Posterior cingulate gyrus (tissue), 11 donors: ENCODE data around the gene GOLM1.
"Not testable (repeated sequence)": the region's sequence is repeated elsewhere in the genome, so short reads cannot be mapped to it uniquely, and the experiment has no call there.

Experiments used
- DNase-seq, 10 donors: peaks; one replicate each; pipeline versions ENCODE4 v3.0.0 to v3.0.0-alpha.2; 2020 to 2021; ENCODE audit warnings: mixed read lengths in 3 of 10
- intact Hi-C: fragments of 100-400 bp; cut with DNase I; formaldehyde crosslinking; loops from one replicate; pipeline ENCODE4 v1.15.1; 2023

Gene GOLM1

GRCh38 chr9:86048018-86048742 is 51.2 kb downstream of the GOLM1 start:
- intact Hi-C loops, DNase-seq: not testable (repeated sequence)

GRCh38 chr9:86047361-86047760 is 52.0 kb downstream of the GOLM1 start:
- intact Hi-C loops: no loop called here
- DNase-seq: no peak

- intact Hi-C loops: no loop called here
- no peak for DNase-seq
Measured at GRCh38 chr9:86046930-86047341, 52.4 kb downstream of the GOLM1 start.

GRCh38 chr9:86046071-86046636 is 53.2 kb downstream of the GOLM1 start:
- DNase-seq: no peak
- intact Hi-C loops: no loop called here

- intact Hi-C loops: no loop called here
Measured at GRCh38 chr9:86045654-86046053, 53.7 kb downstream of the GOLM1 start.

GRCh38 chr9:86043999-86044398 is 55.4 kb downstream of the GOLM1 start:
- intact Hi-C loops: no loop called here
- DNase-seq: no peak

More at GRCh38 chr9:86045654-86046053, 53.7 kb downstream of the GOLM1 start:
- DNase-seq: no peak

- intact Hi-C loops: no loop called here
- no peak for DNase-seq
Measured at GRCh38 chr9:86043586-86043985, 55.8 kb downstream of the GOLM1 start.

GRCh38 chr9:86042199-86042978 is 57.0 kb downstream of the GOLM1 start:
- DNase-seq: no peak
- intact Hi-C loops: no loop called here

GRCh38 chr9:86041311-86041741 is 58.0 kb downstream of the GOLM1 start:
- no peak for DNase-seq
- intact Hi-C loops: no loop called here

- no peak for DNase-seq
- intact Hi-C loops: no loop called here
Measured at GRCh38 chr9:86040861-86041155, 58.5 kb downstream of the GOLM1 start.

- intact Hi-C loops: no loop called here
- DNase-seq: no peak
Measured at GRCh38 chr9:86039991-86040860, 59.1 kb downstream of the GOLM1 start.

- no peak for DNase-seq
- intact Hi-C loops: no loop called here
Measured at GRCh38 chr9:86036555-86036954, 62.8 kb downstream of the GOLM1 start.

- peak in 1 of 10 donors; percentile 73 for DNase-seq
- intact Hi-C loops: no loop called here
Measured at GRCh38 chr9:86035827-86036440, 63.4 kb downstream of the GOLM1 start.

- peak in 4 of 10 donors; percentile 36 to 87 (median 58) for DNase-seq
- intact Hi-C loops: no loop called here
Measured at GRCh38 chr9:86034863-86035734, 64.3 kb downstream of the GOLM1 start.

GRCh38 chr9:86027767-86028166 is 71.6 kb downstream of the GOLM1 start:
- intact Hi-C loops: no loop called here
- DNase-seq: no peak

- intact Hi-C loops: no loop called here
Measured at GRCh38 chr9:86022687-86023266, 76.6 kb downstream of the GOLM1 start.

GRCh38 chr9:86021166-86021565 is 78.2 kb downstream of the GOLM1 start:
- DNase-seq: no peak
- intact Hi-C loops: no loop called here

More at GRCh38 chr9:86022687-86023266, 76.6 kb downstream of the GOLM1 start:
- no peak for DNase-seq

- intact Hi-C loops: no loop called here
- DNase-seq: no peak
Measured at GRCh38 chr9:86020731-86021130, 78.6 kb downstream of the GOLM1 start.

- intact Hi-C loops: no loop called here
- no peak for DNase-seq
Measured at GRCh38 chr9:86009133-86009532, 90.2 kb downstream of the GOLM1 start.
